SKM-1 (cell line): Measurements from ENCODE around the gene TOX3.

Experiments
- DNase-seq: peaks from one replicate; lab custom pipeline; 2025; ENCODE audit not compliant: unreplicated experiment; lab: John Stamatoyannopoulos, UW

Gene TOX3

GRCh38 chr16:52563767-52564611, 17.0 kb upstream of the TOX3 start:
- no peak for DNase-seq

- no peak for DNase-seq
Observed at GRCh38 chr16:52562770-52563169, 15.8 kb upstream of the TOX3 start.

GRCh38 chr16:52561910-52562741, 15.2 kb upstream of the TOX3 start:
- no peak for DNase-seq

GRCh38 chr16:52558448-52558847, 11.5 kb upstream of the TOX3 start:
- DNase-seq = no peak

- DNase-seq = no peak
Observed at GRCh38 chr16:52557236-52557635, 10.3 kb upstream of the TOX3 start.

GRCh38 chr16:52556083-52556482, 9.1 kb upstream of the TOX3 start:
- DNase-seq = no peak

GRCh38 chr16:52555572-52555971, 8.6 kb upstream of the TOX3 start:
- DNase-seq = no peak

- no peak for DNase-seq
Observed at GRCh38 chr16:52554334-52554733, 7.4 kb upstream of the TOX3 start.

- no peak for DNase-seq
Observed at GRCh38 chr16:52553322-52553721, 6.4 kb upstream of the TOX3 start.

GRCh38 chr16:52552643-52553042, 5.7 kb upstream of the TOX3 start:
- DNase-seq = no peak

GRCh38 chr16:52549011-52549692, 2.2 kb upstream of the TOX3 start:
- DNase-seq = no peak

- DNase-seq = no peak
Observed at GRCh38 chr16:52548261-52549010, 1.5 kb upstream of the TOX3 start.

GRCh38 chr16:52547834-52548215, 882 bp upstream of the TOX3 start:
- no peak for DNase-seq

- no peak for DNase-seq
Observed at GRCh38 chr16:52546291-52547003, 496 bp downstream of the TOX3 start.

GRCh38 chr16:52545898-52546266, 1.1 kb downstream of the TOX3 start:
- DNase-seq = no peak

- no peak for DNase-seq
Observed at GRCh38 chr16:52545222-52545897, 1.6 kb downstream of the TOX3 start.

GRCh38 chr16:52544703-52545102, 2.2 kb downstream of the TOX3 start:
- DNase-seq = no peak

GRCh38 chr16:52543654-52544053, 3.3 kb downstream of the TOX3 start:
- DNase-seq = no peak

GRCh38 chr16:52540910-52541309, 6.0 kb downstream of the TOX3 start:
- no peak for DNase-seq

GRCh38 chr16:52539191-52539590, 7.8 kb downstream of the TOX3 start:
- no peak for DNase-seq
